ENCODE results near the gene XYLT1. TPM values are rescaled to one million over a fixed set of nuclear protein-coding genes. Genes with fewer than 3 reads are reported as not detected.

XYLT1 gene
- total RNA-seq, 1 experiment from 2014 or later, result 25.0 TPM

GRCh38 chr16:17328932-17329331 is 141.8 kb downstream of the XYLT1 start (continued):
- TF ChIP-seq TEAD1 (CRISPR knock-in tag; IDR thresholded peaks at IDR 0.05) (no peak), ETV6 (CRISPR knock-in tag; IDR thresholded peaks at IDR 0.05) (no peak), TEAD4 (CRISPR knock-in tag; IDR thresholded peaks at IDR 0.05) (no peak), TCF7 (CRISPR knock-in tag; IDR thresholded peaks at IDR 0.05; ENCODE audit: low read depth) (no peak), ZNF232 (CRISPR knock-in tag; IDR thresholded peaks at IDR 0.05) (no peak), JAZF1 (CRISPR knock-in tag; IDR thresholded peaks at IDR 0.05) (no peak), SMAD3 (CRISPR knock-in tag; IDR thresholded peaks at IDR 0.05; ENCODE audit: borderline replicate concordance) (no peak), ELF4 (CRISPR knock-in tag; IDR thresholded peaks at IDR 0.05; ENCODE audit: low read depth) (no peak), ZNF396 (CRISPR knock-in tag; IDR thresholded peaks at IDR 0.05; ENCODE audit: borderline replicate concordance) (no peak), EMX1 (CRISPR knock-in tag; IDR thresholded peaks at IDR 0.05) (no peak)

- TF ChIP-seq NR1H2 (CRISPR knock-in tag; IDR thresholded peaks at IDR 0.05) (no peak), ZNF416 (CRISPR knock-in tag; IDR thresholded peaks at IDR 0.05) (no peak), STAT6 (CRISPR knock-in tag; conservative IDR thresholded peaks at IDR 0.05; ENCODE audit: low read depth) (no peak), PREB (CRISPR knock-in tag; IDR thresholded peaks at IDR 0.05; ENCODE audit: borderline replicate concordance) (no peak), ZNF396 (CRISPR knock-in tag; IDR thresholded peaks at IDR 0.05; ENCODE audit: borderline replicate concordance) (no peak), AFF4 (CRISPR knock-in tag; IDR thresholded peaks at IDR 0.05; ENCODE audit: borderline replicate concordance) (no peak), ZNF138 (CRISPR knock-in tag; conservative IDR thresholded peaks at IDR 0.05) (no peak), NFATC4 (CRISPR knock-in tag; IDR thresholded peaks at IDR 0.05) (no peak), E2F4 (CRISPR knock-in tag; IDR thresholded peaks at IDR 0.05; ENCODE audit: borderline replicate concordance, low read depth) (no peak)
- Mint-ChIP-seq H3K27ac (peak overlapping the region; percentile 72; the same call in 1 of the 2 replicates), H3K9me3 (peaks cover 3% of the 10 kb centered on the region; the same call in 1 of the 2 replicates), H3K4me3 (no peak overlapping the region), H3K27me3 (ENCODE audit: low read depth) (no peaks in the 10 kb centered on the region), H3K36me3 (peaks cover 3% of the 10 kb centered on the region), H3K4me1 (peaks cover 7% of the 10 kb centered on the region)
- POLR2A ChIA-PET, result no interaction called here
- CTCF ChIA-PET, result no interaction called here
- no peak for ATAC-seq
- DNase-seq (ENCODE audit: low spot score), result no peak
Observed at GRCh38 chr16:17327664-17328335, 143.0 kb downstream of the XYLT1 start.
